LNCaP clone FGC (cell line): Measurements from ENCODE around the gene NR2C1.
A peak's percentile ranks its signal among the peaks of the same experiment; 100 is the strongest.

Experiments
- DNase-seq: peaks from one replicate; pipeline ENCODE4 v3.0.0-alpha.2; 2011; ENCODE audit warnings: low read depth
- H3K4me3 ChIP-seq: 2 replicates; pipeline ENCODE4 v1.5.1; 2011; ENCODE audit warnings: mild to moderate bottlenecking, low read depth, low read length, control low read depth
- TF ChIP-seq, protein P1 (sequence below): IDR thresholded peaks from 2 replicates; pipeline ENCODE4 v1.5.1; 2012; ENCODE audit warnings: mild to moderate bottlenecking; ENCODE audit not compliant: control insufficient read depth, insufficient read depth; ENCODE audit errors: extremely low read depth

NR2C1 gene

DNA sequence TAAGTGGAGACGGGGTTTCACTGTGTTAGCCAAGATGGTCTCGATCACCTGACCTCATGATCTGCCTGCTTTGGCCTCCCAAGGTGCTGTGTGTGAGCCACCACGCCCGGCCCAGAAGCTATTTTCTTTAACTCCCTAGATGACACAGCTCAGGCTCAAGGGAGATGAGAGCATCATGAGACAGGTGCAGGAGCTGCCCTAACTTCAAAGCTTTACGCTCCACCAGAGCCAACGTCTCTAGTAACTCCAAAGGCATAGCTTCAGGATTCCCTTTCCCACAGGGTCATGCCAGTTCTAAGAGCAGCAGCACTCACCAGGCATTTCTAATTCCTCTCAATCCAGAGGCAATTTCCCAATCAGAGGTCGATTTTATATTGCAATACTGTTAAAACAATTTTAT lies 91.0 kb downstream of the NR2C1 start:
- DNase-seq: no peak
- TF ChIP-seq, protein P1, sequence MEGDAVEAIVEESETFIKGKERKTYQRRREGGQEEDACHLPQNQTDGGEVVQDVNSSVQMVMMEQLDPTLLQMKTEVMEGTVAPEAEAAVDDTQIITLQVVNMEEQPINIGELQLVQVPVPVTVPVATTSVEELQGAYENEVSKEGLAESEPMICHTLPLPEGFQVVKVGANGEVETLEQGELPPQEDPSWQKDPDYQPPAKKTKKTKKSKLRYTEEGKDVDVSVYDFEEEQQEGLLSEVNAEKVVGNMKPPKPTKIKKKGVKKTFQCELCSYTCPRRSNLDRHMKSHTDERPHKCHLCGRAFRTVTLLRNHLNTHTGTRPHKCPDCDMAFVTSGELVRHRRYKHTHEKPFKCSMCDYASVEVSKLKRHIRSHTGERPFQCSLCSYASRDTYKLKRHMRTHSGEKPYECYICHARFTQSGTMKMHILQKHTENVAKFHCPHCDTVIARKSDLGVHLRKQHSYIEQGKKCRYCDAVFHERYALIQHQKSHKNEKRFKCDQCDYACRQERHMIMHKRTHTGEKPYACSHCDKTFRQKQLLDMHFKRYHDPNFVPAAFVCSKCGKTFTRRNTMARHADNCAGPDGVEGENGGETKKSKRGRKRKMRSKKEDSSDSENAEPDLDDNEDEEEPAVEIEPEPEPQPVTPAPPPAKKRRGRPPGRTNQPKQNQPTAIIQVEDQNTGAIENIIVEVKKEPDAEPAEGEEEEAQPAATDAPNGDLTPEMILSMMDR: no peak
- no peak overlapping the region for H3K4me3 ChIP-seq

DNA sequence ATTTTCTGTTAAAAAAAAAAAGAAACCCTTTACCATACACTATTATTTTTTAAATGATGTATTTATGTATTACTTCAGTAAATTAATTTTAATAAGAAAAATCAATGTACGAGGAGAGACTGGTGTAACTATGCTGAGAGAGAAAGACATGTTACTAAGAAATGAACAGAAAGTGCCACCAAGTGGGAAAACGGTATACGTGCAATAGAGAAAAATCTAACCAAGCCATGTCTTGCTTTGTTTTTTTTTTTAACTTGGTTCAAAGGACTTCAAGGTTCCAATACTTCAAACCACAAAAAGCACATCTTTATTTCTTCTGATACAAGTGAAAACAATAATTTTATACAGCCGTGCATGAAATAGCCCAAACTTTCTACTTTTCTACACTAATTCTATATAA lies 92.8 kb downstream of the NR2C1 start:
- TF ChIP-seq, protein P1: peak; percentile 63
- no peak overlapping the region for H3K4me3 ChIP-seq
- peak; percentile 25 for DNase-seq

- TF ChIP-seq, protein P1: no peak
- H3K4me3 ChIP-seq: peak overlapping the region; percentile 21; the same call in 1 of the 2 replicates
- DNase-seq: peak; percentile 72
Measured at GRCh38 chr12:94979941-94980340, 93.5 kb downstream of the NR2C1 start.

DNA sequence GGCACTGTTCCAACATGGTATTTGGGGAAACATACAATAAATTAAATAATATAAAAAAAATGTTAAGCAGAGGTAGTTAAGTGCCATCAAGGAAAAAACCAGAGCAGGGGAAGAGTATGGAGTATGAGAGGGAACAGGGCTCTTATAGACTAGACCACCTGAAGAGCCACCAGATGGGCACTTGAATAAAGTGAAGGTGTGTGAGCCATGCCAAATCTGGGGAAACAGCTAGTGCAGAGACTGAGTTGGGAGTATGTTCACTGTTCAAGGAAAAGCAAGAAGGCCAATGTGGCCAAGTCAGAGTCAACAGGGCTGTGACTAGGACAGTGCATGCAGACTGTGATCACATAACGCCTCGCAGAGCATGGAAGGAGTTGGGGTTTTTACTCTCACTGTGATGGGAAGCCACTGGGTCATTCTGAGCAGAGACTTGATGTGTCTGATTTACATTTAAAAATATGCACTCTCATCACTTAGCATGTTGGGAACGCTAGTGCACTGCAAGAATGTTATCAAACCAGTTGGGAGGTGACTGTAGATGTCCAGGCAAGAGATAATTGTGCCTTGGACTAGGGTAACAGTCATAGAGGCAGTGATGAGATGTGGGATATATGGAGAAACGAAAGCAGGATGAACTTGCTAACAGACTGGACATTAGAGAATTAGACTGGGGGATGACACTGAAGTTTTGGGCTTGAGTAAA lies 95.5 kb downstream of the NR2C1 start:
- no peak for DNase-seq
- H3K4me3 ChIP-seq: no peak overlapping the region
- TF ChIP-seq, protein P1: no peak

DNA sequence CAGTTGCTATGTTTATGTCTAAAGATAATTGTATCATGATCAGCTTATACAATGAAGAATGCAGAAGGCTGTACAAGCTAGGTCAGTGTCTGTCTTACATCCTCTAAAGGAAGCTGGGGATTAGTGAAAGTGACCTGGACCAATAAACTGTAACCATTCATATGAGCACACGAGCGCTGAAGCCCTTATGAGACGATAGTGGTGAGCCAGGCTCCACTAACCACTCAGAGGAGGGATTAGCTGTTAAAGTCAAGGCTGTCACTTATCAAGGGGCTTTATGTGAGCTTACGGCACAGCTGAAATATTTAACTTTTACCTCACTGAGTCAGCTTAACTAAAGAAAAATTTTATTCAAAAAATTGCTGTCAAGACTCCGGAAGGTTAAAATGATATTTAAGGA lies 100.2 kb downstream of the NR2C1 start:
- no peak for DNase-seq
- TF ChIP-seq, protein P1: no peak
- H3K4me3 ChIP-seq: no peak overlapping the region

- DNase-seq: no peak
- no peak overlapping the region for H3K4me3 ChIP-seq
- TF ChIP-seq, protein P1: no peak
Measured at GRCh38 chr12:94972795-94973194, 100.6 kb downstream of the NR2C1 start.

- DNase-seq: no peak
- TF ChIP-seq, protein P1: no peak
- no peak overlapping the region for H3K4me3 ChIP-seq
Measured at GRCh38 chr12:94971923-94972322, 101.5 kb downstream of the NR2C1 start.
